Measurements from ENCODE around the gene ABCC12.
A peak's percentile ranks its signal among the peaks of the same experiment; 100 is the strongest.

ABCC12 gene

GRCh38 chr16:48131201-48131935 lies 24.4 kb downstream of the ABCC12 start:
- DNase-seq (ENCODE audit: low spot score): no peak

DNA sequence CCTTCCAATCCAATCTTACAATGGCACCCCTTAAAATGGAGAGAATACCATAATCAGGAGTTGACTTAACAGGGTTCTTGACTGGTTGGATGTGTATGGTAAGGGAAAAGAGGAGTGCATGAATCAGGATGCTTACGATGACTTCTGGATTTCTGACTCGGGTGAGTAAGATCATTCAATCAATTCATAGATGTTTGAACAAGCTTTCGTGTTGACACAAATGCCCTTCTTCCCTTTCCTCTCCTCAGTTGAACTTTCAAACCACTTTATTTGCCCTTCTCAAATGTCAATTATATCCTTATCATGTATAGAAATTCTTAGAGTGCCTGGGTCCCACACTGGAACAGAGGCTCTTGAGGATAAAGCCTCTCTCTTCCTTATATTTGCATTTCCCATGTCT lies 25.9 kb downstream of the ABCC12 start:
- no peak for DNase-seq (ENCODE audit: low spot score)

DNA sequence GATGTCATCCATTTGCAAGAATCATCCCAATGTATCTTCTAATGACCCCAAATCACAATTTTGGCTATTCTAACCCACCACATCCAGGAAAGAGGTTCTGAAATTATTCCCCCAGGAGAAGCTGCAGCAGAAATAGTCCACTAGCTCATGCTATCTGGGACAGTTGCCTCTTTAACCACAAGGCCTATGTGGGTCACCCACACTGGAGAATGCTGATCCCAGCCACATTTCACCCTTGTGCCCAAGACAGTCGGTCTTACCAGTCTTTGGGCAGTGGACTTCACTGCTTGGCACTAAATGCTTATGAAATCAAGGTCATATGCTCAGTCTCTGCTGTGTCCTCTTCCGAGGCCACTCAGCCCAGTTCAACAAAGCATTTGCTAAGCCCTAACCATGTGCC lies 27.0 kb downstream of the ABCC12 start:
- DNase-seq (ENCODE audit: low spot score): no peak

DNA sequence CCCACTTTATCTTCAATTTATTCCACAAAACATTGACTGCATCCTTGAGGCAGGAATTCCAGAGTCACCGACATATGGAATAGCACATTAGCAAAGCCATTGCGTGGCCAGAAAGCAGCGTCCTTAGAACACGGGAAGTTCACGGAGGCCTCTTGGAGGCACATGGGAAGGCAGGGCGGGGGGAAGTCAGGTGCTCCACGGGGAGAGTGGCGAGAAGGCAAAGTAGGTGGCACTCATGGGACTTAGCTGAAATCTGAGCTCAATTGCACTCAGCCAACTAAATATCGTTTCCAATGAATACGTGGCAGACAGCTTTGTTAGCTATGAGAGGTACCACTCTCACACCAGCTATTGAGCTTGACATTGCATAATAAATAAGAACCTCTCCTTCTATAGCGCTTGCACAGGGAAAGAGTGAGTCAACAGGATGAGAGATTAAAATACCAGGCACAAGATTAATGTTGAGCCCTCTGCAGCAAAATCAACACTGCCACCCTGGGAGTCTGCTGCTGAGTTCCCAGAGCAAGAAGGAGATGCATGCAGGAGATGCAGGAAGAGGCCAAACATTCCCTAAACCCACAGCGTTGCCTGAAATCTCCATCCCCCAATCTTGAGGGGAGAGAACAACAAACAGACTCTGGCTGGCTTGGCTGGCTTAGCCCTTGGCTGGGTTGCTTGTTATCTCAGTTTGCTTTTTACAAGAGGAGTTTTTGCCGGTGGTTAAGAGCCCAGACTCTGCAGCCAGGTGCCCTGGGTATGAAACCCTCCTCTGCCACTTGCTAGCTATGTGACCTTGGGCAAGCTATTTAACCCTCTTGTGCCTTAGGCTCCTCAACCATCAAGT lies 28.8 kb downstream of the ABCC12 start:
- DNase-seq (ENCODE audit: low spot score): no peak

DNA sequence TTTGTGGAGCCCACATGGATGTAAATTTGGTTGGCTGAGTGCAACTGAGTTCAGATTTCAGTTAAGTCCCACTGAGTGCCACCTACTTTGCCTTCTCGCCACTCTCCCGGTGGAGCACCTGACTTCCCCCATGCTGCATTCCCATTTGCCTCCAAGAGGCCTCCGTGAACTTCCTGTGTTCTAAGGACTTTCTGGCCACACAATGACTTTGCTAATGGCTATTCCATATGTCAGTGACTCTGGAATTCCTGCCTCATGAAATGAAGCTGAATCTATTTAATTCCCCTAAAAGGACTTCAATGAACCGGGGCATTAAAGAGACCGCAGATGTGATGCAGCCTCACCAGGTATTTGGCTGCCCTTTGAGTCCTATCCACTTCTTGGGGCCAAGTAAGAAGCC lies 29.9 kb downstream of the ABCC12 start:
- no peak for DNase-seq (ENCODE audit: low spot score)

DNA sequence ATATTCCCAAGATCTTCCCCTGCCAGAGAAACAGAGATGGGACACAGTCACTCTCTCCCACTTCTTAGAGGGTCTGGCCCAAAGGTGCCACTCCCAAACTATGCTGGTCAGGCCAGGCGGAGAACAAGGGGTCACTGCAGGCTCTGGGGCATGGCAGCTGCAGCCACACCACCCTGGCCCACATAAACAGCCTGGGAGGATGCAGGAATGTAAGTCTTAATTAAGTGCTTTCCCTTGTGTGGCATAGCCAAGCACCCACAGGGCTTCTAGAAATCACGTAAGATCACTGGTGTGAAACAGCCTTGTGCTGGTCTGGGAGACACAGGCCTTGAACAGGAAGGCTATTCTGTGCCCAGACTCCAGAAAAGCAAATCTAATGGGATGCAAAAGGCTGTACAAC lies 31.5 kb downstream of the ABCC12 start:
- no peak for DNase-seq (ENCODE audit: low spot score)

GRCh38 chr16:48123104-48123788 lies 32.5 kb downstream of the ABCC12 start:
- no peak for DNase-seq (ENCODE audit: low spot score)

DNA sequence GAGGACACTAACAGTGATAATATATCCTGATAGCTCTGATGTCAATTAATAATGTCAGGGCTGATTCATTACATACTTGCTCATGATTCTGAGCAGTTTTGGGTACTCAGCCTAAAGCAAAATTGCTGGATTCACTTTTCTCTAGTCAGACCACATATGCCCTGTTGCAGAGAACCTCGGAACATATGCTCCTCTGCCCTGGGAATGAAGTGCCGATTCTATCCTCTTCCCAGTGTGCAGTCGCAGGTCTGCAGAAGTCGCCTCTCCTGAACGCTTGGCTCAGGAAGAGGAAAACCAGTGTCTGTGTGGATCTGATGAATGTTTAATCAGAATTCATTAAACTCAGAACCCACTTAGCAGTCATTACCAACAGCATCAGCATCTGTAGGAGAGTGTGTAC lies 34.5 kb downstream of the ABCC12 start:
- DNase-seq (ENCODE audit: low spot score): no peak

DNA sequence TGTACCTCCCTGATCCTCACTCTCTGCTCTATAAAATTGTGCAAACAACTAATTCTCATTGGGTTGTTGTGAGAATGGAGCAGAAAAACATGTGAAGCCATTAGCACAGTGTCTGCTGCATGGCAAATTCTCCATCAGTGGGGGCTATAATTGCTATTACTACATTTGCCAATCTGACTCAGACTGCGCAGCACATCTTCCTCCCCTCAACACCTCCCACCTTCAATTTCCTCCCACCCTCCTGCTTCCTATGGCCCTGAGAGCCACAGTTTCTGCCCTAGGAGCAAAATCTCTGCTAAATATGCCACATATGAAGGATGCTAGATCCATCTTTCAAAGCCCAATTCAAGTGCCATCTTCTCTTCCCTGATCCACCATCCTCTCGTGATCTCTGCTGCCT lies 37.0 kb downstream of the ABCC12 start:
- no peak for DNase-seq (ENCODE audit: low spot score)

DNA sequence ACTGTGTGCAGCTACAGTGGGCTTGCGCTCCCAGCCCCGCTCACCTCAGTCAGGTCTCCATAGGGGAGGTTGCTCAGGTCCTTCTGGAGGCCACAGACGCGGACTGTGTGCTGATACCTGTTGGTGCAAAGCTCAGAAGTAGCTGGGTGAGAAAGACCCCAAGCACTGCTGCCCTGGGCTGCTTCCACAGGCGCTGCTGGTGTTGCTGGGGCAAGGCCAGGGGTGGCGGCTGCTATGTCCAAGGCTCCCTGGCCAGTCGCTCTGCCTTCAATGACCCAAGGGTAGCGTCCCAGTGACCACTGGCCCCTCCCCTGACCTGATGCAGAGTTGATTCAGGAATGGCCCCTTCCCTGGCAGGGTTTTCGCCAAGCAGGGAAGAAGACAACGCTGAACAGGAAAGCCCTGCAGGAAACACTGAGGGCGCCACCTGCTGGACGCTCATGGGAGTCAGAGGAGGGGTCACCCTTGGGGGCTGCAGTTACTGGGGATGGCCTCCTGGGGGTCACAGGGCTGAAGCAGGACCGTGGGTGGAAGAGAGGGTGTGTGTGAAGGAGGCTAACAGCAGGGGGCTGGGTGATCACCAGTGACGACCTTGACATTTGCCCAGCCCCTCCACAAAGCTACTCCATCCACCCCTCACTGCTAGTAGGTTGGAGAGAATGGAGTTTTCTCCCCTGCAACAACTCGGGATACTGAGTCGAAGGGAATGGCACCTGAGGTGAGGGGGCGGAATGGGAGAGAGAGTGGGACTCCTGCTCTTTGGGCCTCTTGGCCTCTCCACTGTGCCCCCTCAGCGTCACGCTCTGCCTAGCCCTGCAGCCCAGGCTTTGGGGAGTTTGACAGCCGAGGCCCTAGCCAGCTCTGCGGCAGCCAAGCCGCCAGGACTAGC lies 38.3 kb downstream of the ABCC12 start:
- DNase-seq (ENCODE audit: low spot score): peak; percentile 87

DNA sequence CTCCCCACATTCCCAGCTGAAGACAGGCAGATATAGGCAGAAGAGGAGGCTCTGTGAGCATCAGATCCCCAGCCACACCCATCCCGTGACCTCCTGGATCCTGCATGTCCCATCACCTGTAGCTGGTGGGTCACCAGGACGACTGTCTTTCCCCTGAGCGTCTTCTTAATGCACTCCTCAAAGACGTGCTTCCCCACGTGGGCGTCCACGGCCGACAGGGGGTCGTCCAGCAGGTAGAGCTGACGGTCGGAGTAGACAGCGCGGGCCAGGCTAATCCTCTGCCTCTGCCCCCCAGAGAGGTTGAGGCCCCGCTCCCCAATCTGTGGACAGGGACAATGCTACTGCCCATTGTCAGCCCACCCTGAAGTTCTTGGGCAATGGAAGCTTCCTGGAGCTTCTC lies 40.5 kb downstream of the ABCC12 start:
- no peak for DNase-seq (ENCODE audit: low spot score)

DNA sequence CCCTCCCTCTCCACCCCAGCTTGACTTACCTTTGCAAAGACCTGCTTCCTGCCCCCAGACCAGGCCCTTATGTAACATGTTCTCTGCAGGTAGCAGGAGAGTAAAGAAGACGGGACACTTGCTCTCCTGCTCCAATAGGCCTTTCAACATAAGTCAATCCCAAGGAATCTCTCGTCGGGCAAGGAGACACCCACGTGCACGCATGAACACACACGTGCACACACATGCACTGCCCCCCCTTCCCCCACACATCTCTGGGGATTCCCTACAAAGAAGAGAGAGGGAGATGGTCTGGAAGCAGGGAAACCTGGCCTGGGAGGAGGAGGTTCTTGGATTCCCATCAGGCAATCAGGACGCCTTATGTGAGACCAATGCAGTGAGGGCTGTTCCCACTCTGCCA lies 41.4 kb downstream of the ABCC12 start:
- DNase-seq (ENCODE audit: low spot score): no peak

DNA sequence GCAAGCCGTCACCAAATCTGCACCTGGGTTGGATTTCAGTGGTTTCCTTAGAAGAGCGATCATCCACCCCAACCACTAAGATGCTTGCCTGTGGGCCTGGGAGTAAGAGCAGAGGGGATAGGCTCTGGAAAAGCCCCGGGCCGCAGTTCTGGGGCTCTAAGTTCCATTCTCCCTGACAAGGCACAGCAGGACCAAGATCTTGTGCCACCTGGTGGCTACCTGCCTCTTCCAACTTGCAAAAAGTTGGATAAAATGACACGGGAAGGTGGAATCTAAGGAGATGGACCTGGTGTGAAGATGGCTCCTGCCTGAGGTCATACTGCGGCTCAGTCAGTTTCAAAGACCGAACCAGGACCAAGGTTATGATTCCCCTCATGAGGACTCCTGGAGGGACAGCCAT lies 42.3 kb downstream of the ABCC12 start:
- no peak for DNase-seq (ENCODE audit: low spot score)

DNA sequence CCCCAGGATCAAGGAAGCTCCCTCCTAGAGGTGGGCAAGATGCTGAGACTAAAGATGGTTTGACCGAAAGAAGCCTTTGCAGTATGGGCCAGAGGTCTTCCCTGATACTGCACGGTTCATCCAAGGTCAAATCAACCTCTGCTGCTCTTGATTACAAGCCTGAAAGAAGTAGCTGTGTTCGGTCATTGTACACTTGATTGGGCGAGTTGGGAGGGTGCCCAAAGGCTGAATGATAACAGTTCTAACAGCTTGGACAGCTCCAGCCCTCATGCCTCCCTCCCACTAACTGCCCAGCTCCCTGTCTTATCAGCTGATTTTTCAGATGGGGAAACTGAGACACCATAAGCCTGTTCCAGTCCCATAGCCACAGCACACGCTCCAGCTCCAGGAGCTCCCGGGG lies 42.8 kb downstream of the ABCC12 start:
- DNase-seq (ENCODE audit: low spot score): no peak

DNA sequence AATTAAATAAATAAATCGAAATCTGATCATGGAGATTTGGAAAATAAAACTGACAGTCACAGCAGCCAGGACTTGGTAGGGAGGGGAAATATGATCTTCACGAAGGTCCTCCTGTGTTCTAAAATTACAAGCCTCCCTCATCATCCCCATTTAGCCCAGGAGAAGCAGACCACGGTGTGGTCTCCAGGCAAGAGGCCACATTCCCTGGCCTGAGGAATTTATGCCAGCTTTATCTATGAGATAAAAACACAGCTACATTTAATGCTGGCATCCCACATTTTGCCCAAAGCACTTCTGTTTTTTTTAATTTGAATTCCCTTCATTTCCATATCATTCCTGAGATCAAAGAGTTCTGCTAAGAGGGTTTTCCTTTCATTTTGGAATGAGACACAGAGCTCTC lies 43.2 kb downstream of the ABCC12 start:
- no peak for DNase-seq (ENCODE audit: low spot score)

DNA sequence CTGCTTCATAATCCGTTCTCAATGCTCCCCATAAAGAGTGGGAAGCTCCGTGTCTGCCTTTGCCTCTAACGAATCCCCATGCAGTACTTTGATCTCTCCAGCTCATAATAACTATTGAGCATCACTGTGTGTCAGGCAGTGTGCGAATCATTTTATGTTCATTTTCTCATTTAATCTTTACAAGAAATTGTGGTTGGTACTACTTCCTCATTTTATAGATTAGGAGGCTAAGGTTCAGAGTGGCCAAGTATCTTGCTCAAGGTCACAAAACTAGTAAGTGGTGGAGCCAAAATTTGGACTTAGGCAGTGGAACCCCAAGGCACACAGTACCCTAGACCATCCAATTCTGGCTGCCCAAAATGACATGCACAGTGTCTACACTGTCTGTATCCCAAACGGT lies 44.8 kb downstream of the ABCC12 start:
- no peak for DNase-seq (ENCODE audit: low spot score)

- no peak for DNase-seq (ENCODE audit: low spot score)
Measured at GRCh38 chr16:48110000-48110399, 45.8 kb downstream of the ABCC12 start.

- no peak for DNase-seq (ENCODE audit: low spot score)
Measured at GRCh38 chr16:48109475-48109874, 46.3 kb downstream of the ABCC12 start.

DNA sequence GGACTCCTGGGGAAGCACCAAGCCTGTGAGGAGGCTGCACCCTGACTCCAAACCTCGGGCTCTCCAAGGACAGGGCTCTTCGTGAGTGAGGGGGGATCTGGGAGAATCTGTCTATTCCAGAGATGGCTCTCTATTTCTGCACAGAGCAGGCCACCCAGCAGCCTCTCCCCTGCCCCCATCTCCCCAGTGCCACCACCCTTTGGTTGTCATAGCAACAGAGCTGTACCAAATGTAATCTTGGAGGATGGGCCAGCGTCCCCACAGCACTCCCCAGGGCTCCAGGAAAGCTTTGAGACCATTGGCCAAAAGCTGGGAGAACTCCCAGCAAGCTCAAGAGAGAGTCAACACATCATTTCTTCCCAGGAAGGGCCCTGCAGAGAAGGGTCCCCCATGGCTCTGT lies 49.3 kb downstream of the ABCC12 start:
- DNase-seq (ENCODE audit: low spot score): no peak

Measured in germinal center (tissue), 1 donor.